Fibroblast of lung (primary cell): ENCODE data around the gene LY9. TPM values are rescaled to one million over a fixed set of nuclear protein-coding genes. Genes with fewer than 3 reads are reported as not detected.

Experiments
- DNase-seq, 2 donors: peaks; one replicate each; pipeline versions ENCODE4 v3.0.0 to v3.0.0-alpha.2; 2010; ENCODE audit warnings: low read depth in 2 of 2
- H2AFZ ChIP-seq: 2 replicates; pipeline ENCODE4 v1.5.1; 2012; ENCODE audit warnings: low read length, control low read depth, inconsistent platforms
- H3K27ac ChIP-seq: 2 replicates; pipeline ENCODE4 v1.5.1; 2011; ENCODE audit warnings: low read length, control low read depth; ENCODE audit not compliant: insufficient read depth
- H3K27me3 ChIP-seq: 2 replicates; pipeline ENCODE4 v1.5.1; 2011; ENCODE audit warnings: mild to moderate bottlenecking, low read length; ENCODE audit not compliant: control insufficient read depth, insufficient read depth
- H3K36me3 ChIP-seq: 2 replicates; pipeline ENCODE4 v1.5.1; 2011; ENCODE audit warnings: low read length; ENCODE audit not compliant: control insufficient read depth, insufficient read depth
- H3K4me1 ChIP-seq: 2 replicates; pipeline ENCODE4 v1.5.1; 2011; ENCODE audit warnings: low read length; ENCODE audit not compliant: control insufficient read depth, insufficient read depth; ENCODE audit errors: extremely low read depth
- H3K4me2 ChIP-seq: 2 replicates; pipeline ENCODE4 v1.5.1; 2011; ENCODE audit warnings: low read length, control low read depth; ENCODE audit not compliant: insufficient read depth; ENCODE audit errors: extremely low read depth
- H3K4me3 ChIP-seq, 4 experiments: fragments of 200-600 bp in 1 of 4; sonication (generic) in 1 of 4; replicated peaks in 1 of 4; 2 replicates each; pipeline ENCODE4 v1.5.1; 2011 to 2016; ENCODE audit warnings: low read length in 4 of 4, low read depth in 3 of 4, mild to moderate bottlenecking in 3 of 4, control low read depth in 2 of 4, inconsistent platforms in 1 of 4, mixed read lengths in 1 of 4; ENCODE audit not compliant: insufficient read depth in 1 of 4; ENCODE audit errors: control extremely low read depth in 1 of 4
- H3K79me2 ChIP-seq: 2 replicates; pipeline ENCODE4 v1.5.1; 2012; ENCODE audit warnings: mild to moderate bottlenecking, low read length, inconsistent platforms; ENCODE audit not compliant: control insufficient read depth, insufficient read depth
- H3K9ac ChIP-seq: 2 replicates; pipeline ENCODE4 v1.5.1; 2011; ENCODE audit warnings: mild to moderate bottlenecking, low read length, control low read depth; ENCODE audit not compliant: insufficient read depth
- H3K9me3 ChIP-seq: 2 replicates; pipeline ENCODE4 v1.5.1; 2012; ENCODE audit warnings: low read depth, low read length; ENCODE audit not compliant: control insufficient read depth, insufficient read depth
- H4K20me1 ChIP-seq: 2 replicates; pipeline ENCODE4 v1.5.1; 2011; ENCODE audit warnings: low read length; ENCODE audit not compliant: control insufficient read depth, insufficient read depth; ENCODE audit errors: extremely low read depth
- EZH2 ChIP-seq: IDR thresholded peaks from 2 replicates; pipeline ENCODE4 v1.5.1; 2012; ENCODE audit warnings: low read length, control low read depth, mild to moderate bottlenecking; ENCODE audit errors: missing control alignments
- polyA plus RNA-seq, 2 donors: library from polyadenylated mRNA; depleted of rRNA in 1 of 2; stranded (reverse) in 1 of 2; unstranded in 1 of 2; fragments of >200 nt; gene quantifications; 2 replicates each; pipeline ENCODE4 v1.2.1, GENCODE V29; 2011 to 2012; ENCODE audit warnings: missing spikeins in 1 of 2
- total RNA-seq: library from RNA; depleted of rRNA; stranded (reverse); fragments of >200 nt; gene quantifications from 2 replicates; pipeline ENCODE4 v1.2.1, GENCODE V29; 2014
- TF ChIP-seq, protein P1 (sequence below), 2 donors: IDR thresholded peaks in 1 of 2; conservative IDR thresholded peaks in 1 of 2; 1 replicate in 1 of 2; 2 replicates in 1 of 2; pipeline ENCODE4 v1.5.1; 2011 to 2012; ENCODE audit warnings: low read length in 2 of 2, control low read depth in 1 of 2, inconsistent platforms in 1 of 2, low read depth in 1 of 2, mild to moderate bottlenecking in 1 of 2

LY9 gene
- total and polyA plus RNA-seq, 2 donors (not counting 1 experiment from before 2014, with no cell fraction given), result not detected

GRCh38 chr1:160748181-160748877, 47.6 kb upstream of the LY9 start:
- Histone ChIP-seq H3K4me2 (no peak overlapping the region), H3K27ac (no peak overlapping the region), H3K4me1 (no peaks in the 10 kb centered on the region), H2AFZ (no peak overlapping the region), H3K9ac (no peak overlapping the region), H4K20me1 (no peaks in the 10 kb centered on the region), H3K27me3 (no peaks in the 10 kb centered on the region), H3K4me3 (no peak overlapping the region), H3K9me3 (no peaks in the 10 kb centered on the region), H3K79me2 (no peaks in the 10 kb centered on the region), H3K36me3 (no peaks in the 10 kb centered on the region)
- TF ChIP-seq, protein P1, sequence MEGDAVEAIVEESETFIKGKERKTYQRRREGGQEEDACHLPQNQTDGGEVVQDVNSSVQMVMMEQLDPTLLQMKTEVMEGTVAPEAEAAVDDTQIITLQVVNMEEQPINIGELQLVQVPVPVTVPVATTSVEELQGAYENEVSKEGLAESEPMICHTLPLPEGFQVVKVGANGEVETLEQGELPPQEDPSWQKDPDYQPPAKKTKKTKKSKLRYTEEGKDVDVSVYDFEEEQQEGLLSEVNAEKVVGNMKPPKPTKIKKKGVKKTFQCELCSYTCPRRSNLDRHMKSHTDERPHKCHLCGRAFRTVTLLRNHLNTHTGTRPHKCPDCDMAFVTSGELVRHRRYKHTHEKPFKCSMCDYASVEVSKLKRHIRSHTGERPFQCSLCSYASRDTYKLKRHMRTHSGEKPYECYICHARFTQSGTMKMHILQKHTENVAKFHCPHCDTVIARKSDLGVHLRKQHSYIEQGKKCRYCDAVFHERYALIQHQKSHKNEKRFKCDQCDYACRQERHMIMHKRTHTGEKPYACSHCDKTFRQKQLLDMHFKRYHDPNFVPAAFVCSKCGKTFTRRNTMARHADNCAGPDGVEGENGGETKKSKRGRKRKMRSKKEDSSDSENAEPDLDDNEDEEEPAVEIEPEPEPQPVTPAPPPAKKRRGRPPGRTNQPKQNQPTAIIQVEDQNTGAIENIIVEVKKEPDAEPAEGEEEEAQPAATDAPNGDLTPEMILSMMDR (conservative IDR thresholded peaks at IDR 0.05 in 1 of 2, IDR thresholded peaks at IDR 0.05 in 1 of 2; ENCODE audit: low read depth in 1 of 2, low read length in 2 of 2), result no peak
- no peak for TF ChIP-seq EZH2
- DNase-seq, result peak in 1 of 2 donors; percentile 25

GRCh38 chr1:160748878-160749269, 47.1 kb upstream of the LY9 start:
- Histone ChIP-seq H3K36me3 (no peaks in the 10 kb centered on the region), H4K20me1 (no peaks in the 10 kb centered on the region), H3K4me1 (no peaks in the 10 kb centered on the region), H3K9ac (no peak overlapping the region), H2AFZ (no peak overlapping the region), H3K27me3 (no peaks in the 10 kb centered on the region), H3K9me3 (no peaks in the 10 kb centered on the region), H3K79me2 (no peaks in the 10 kb centered on the region), H3K4me3 (no peak overlapping the region), H3K27ac (no peak overlapping the region), H3K4me2 (no peak overlapping the region)
- DNase-seq, result no peak
- TF ChIP-seq, protein P1 (conservative IDR thresholded peaks at IDR 0.05 in 1 of 2, IDR thresholded peaks at IDR 0.05 in 1 of 2; ENCODE audit: low read depth in 1 of 2, low read length in 2 of 2), result no peak
- no peak for TF ChIP-seq EZH2

DNA sequence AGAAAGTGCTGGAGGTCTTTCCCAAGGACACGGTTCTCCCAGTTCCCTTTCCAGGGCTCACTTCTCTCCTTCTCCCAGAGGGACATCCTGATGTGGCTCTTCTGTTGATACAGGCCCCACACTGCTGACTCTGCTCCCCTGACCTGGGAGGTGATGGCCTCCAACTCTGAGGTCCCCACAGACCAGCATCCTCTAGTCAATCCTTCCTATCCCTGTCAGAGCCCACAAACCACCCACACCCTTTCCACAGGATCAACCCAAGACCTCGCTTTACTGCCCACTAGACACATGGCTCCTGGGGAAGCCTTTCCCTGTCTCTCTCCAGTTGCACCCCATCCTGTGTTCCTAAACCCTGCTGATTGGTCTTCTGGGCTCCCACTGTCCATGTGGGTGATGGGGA, 45.4 kb upstream of the LY9 start:
- no peak overlapping the region for H3K4me2 ChIP-seq
- H3K4me1 ChIP-seq, result no peaks in the 10 kb centered on the region
- H3K27me3 ChIP-seq, result no peaks in the 10 kb centered on the region
- H4K20me1 ChIP-seq, result no peaks in the 10 kb centered on the region
- DNase-seq, result no peak
- no peak overlapping the region for H3K4me3 ChIP-seq
- no peaks in the 10 kb centered on the region for H3K9me3 ChIP-seq
- H3K36me3 ChIP-seq, result no peaks in the 10 kb centered on the region
- TF ChIP-seq EZH2, result no peak
- TF ChIP-seq, protein P1 (conservative IDR thresholded peaks at IDR 0.05 in 1 of 2, IDR thresholded peaks at IDR 0.05 in 1 of 2; ENCODE audit: low read depth in 1 of 2, low read length in 2 of 2), result no peak
- no peaks in the 10 kb centered on the region for H3K79me2 ChIP-seq
- H2AFZ ChIP-seq, result no peak overlapping the region
- H3K27ac ChIP-seq, result no peak overlapping the region
- H3K9ac ChIP-seq, result no peak overlapping the region
